Trophoblast cell (in vitro differentiated cells and primary cell): ENCODE data around the gene CGB7.

Source experiments
- DNase-seq, 2 donors: peaks; one replicate each; pipeline ENCODE4 v3.0.0-alpha.2; 2016
- H2AFZ ChIP-seq: 2 replicates; pipeline ENCODE4 v1.6.1; 2013; ENCODE audit warnings: low read length, moderate library complexity, mild to moderate bottlenecking; ENCODE audit not compliant: insufficient read depth, poor library complexity
- H2AK5ac ChIP-seq: 2 replicates; pipeline ENCODE4 v1.6.1; 2013; ENCODE audit warnings: mild to moderate bottlenecking, low read length
- H2BK120ac ChIP-seq: 2 replicates; pipeline ENCODE4 v1.6.1; 2013; ENCODE audit warnings: low read length, mild to moderate bottlenecking, moderate library complexity; ENCODE audit not compliant: insufficient read depth, poor library complexity
- H2BK12ac ChIP-seq: 2 replicates; pipeline ENCODE4 v1.6.1; 2013; ENCODE audit warnings: mild to moderate bottlenecking, low read length, moderate library complexity
- H2BK5ac ChIP-seq: 2 replicates; pipeline ENCODE4 v1.6.1; 2013; ENCODE audit warnings: low read length, low read depth, moderate library complexity, mild to moderate bottlenecking; ENCODE audit not compliant: poor library complexity
- H3K14ac ChIP-seq: 2 replicates; pipeline ENCODE4 v1.6.1; 2013; ENCODE audit warnings: mild to moderate bottlenecking, low read length
- H3K18ac ChIP-seq: 2 replicates; pipeline ENCODE4 v1.6.1; 2013; ENCODE audit warnings: mild to moderate bottlenecking, low read length
- H3K23ac ChIP-seq: 2 replicates; pipeline ENCODE4 v1.6.1; 2013; ENCODE audit warnings: low read length
- H3K27ac ChIP-seq: 2 replicates; pipeline ENCODE4 v1.5.1; 2013; ENCODE audit warnings: low read depth, mild to moderate bottlenecking, inconsistent platforms, low read length, moderate library complexity
- H3K27me3 ChIP-seq: 2 replicates; pipeline ENCODE4 v1.6.1; 2013; ENCODE audit warnings: inconsistent platforms, mild to moderate bottlenecking, low read length, moderate library complexity; ENCODE audit not compliant: insufficient read depth
- H3K36me3 ChIP-seq, 2 experiments: 1 replicate in 1 of 2; 2 replicates in 1 of 2; pipeline ENCODE4 v1.6.1; 2013; ENCODE audit warnings: low read length in 2 of 2, mild to moderate bottlenecking in 2 of 2, moderate library complexity in 1 of 2; ENCODE audit not compliant: insufficient read depth in 2 of 2, control insufficient read depth in 1 of 2
- H3K4ac ChIP-seq: 2 replicates; pipeline ENCODE4 v1.6.1; 2013; ENCODE audit warnings: low read depth, mild to moderate bottlenecking, low read length, moderate library complexity
- H3K4me1 ChIP-seq, 2 experiments: 1 replicate in 1 of 2; 2 replicates in 1 of 2; pipeline ENCODE4 v1.6.1; 2013; ENCODE audit warnings: low read length in 2 of 2, mild to moderate bottlenecking in 2 of 2, moderate library complexity in 1 of 2; ENCODE audit not compliant: insufficient read depth in 2 of 2, control insufficient read depth in 1 of 2
- H3K4me2 ChIP-seq: 2 replicates; pipeline ENCODE4 v1.6.1; 2013; ENCODE audit warnings: inconsistent platforms, mild to moderate bottlenecking, low read length, moderate library complexity
- H3K4me3 ChIP-seq: 2 replicates; pipeline ENCODE4 v1.5.1; 2013; ENCODE audit warnings: mild to moderate bottlenecking, low read depth, low read length, inconsistent platforms
- H3K79me1 ChIP-seq: one replicate; pipeline ENCODE4 v1.6.1; 2013; ENCODE audit warnings: low read length
- H3K79me2 ChIP-seq: 2 replicates; pipeline ENCODE4 v1.6.1; 2013; ENCODE audit warnings: low read length, mild to moderate bottlenecking; ENCODE audit not compliant: control insufficient read depth, insufficient read depth, poor library complexity
- H3K9ac ChIP-seq: 2 replicates; pipeline ENCODE4 v1.6.1; 2013; ENCODE audit warnings: mild to moderate bottlenecking, low read length
- H3K9me3 ChIP-seq: 2 replicates; pipeline ENCODE4 v1.6.1; 2013; ENCODE audit warnings: low read depth, mild to moderate bottlenecking, control low read depth, inconsistent platforms, low read length; ENCODE audit not compliant: insufficient read depth
- H4K12ac ChIP-seq: 2 replicates; pipeline ENCODE4 v1.6.1; 2013; ENCODE audit warnings: low read depth, mild to moderate bottlenecking, low read length, moderate library complexity
- H4K8ac ChIP-seq: 2 replicates; pipeline ENCODE4 v1.6.1; 2013; ENCODE audit warnings: low read depth, mild to moderate bottlenecking, low read length, moderate library complexity
- H4K91ac ChIP-seq: one replicate; pipeline ENCODE4 v1.6.1; 2013; ENCODE audit warnings: low read depth, mild to moderate bottlenecking, low read length, moderate library complexity
- WGBS: extraction: QIAGEN DNeasy Blood & Tissue Kit; methylation state at CpG from one replicate; pipeline ENCODE4 v1.1.7; 2013; ENCODE audit warnings: missing lambda C conversion rate; ENCODE audit not compliant: insufficient read length, insufficient coverage; ENCODE audit errors: extremely low coverage; 5-methylcytosine and 5-hydroxymethylcytosine counted together

Gene CGB7

GRCh38 chr19:49064768-49065611 is 7.4 kb upstream of the CGB7 start, which contains the start of gene NTF4:
Gene NTF4 (minus strand): TSS chr19:49064818. CDS start chr19:49061997, 2,821 bp downstream.
- H4K12ac ChIP-seq = peak within 1 kb of the TSS; percentile 87

GRCh38 chr19:49064029-49064629 is 6.6 kb upstream of the CGB7 start:
- H4K91ac ChIP-seq = peak overlapping the region; percentile 97
- H2AFZ ChIP-seq = peak overlapping the region; percentile 82
- no peak overlapping the region for H3K23ac ChIP-seq
- peaks cover 2% of the 10 kb centered on the region for H3K9me3 ChIP-seq
- peak overlapping the region; percentile 81 for H3K27ac ChIP-seq
- H3K36me3 ChIP-seq = peaks cover 0 to 2% of the 10 kb centered on the region in 2 experiments
- H4K12ac ChIP-seq = peak overlapping the region; percentile 87
- H3K27me3 ChIP-seq = no peaks in the 10 kb centered on the region
- H3K79me2 ChIP-seq = peaks cover 4% of the 10 kb centered on the region
- H2BK12ac ChIP-seq = peak overlapping the region; percentile 92
- peaks cover 17% of the 10 kb centered on the region for H3K79me1 ChIP-seq
- peak overlapping the region; percentile 84 for H2AK5ac ChIP-seq
- peak overlapping the region; percentile 96 for H2BK120ac ChIP-seq
- H3K4ac ChIP-seq = peak overlapping the region; percentile 65
- WGBS = no CpG with 5 or more reads among the region's 10 CpGs
- H3K4me1 ChIP-seq = peaks cover 21 to 26% of the 10 kb centered on the region in 2 experiments
- peak overlapping the region; percentile 85 for H3K14ac ChIP-seq
- DNase-seq = peak; percentile 28 to 43
- peak overlapping the region; percentile 53 for H3K4me2 ChIP-seq
- peak overlapping the region; percentile 96 for H4K8ac ChIP-seq
- H3K4me3 ChIP-seq = peak overlapping the region; percentile 45
- H3K9ac ChIP-seq = no peak overlapping the region
- peak overlapping the region; percentile 77 for H2BK5ac ChIP-seq
- peak overlapping the region; percentile 97 for H3K18ac ChIP-seq

More at GRCh38 chr19:49064768-49065611, 7.4 kb upstream of the CGB7 start, which contains the start of gene NTF4:
- peaks cover 4% of the 10 kb centered on the region for H3K79me2 ChIP-seq
- H3K4me3 ChIP-seq = peak within 1 kb of the TSS; percentile 45
- peaks cover 6% of the 10 kb centered on the region for H3K9me3 ChIP-seq
- H2AFZ ChIP-seq = peak within 1 kb of the TSS; percentile 82
- DNase-seq = peak; percentile 57 to 61
- H3K27me3 ChIP-seq = peaks cover 1% of the 10 kb centered on the region
- peak within 1 kb of the TSS; percentile 97 for H4K91ac ChIP-seq
- no peak within 1 kb of the TSS for H3K9ac ChIP-seq
- WGBS = no CpG with 5 or more reads among the region's 53 CpGs
- H3K4ac ChIP-seq = peak within 1 kb of the TSS; percentile 65
- H3K23ac ChIP-seq = no peak within 1 kb of the TSS
- peak within 1 kb of the TSS; percentile 97 for H3K18ac ChIP-seq
- H3K14ac ChIP-seq = peak within 1 kb of the TSS; percentile 85
- H3K4me1 ChIP-seq = peaks cover 21 to 26% of the 10 kb centered on the region in 2 experiments
- peak within 1 kb of the TSS; percentile 96 for H2BK120ac ChIP-seq
- peaks cover 0 to 2% of the 10 kb centered on the region in 2 experiments for H3K36me3 ChIP-seq
- H2BK5ac ChIP-seq = peak within 1 kb of the TSS; percentile 78
- peak within 1 kb of the TSS; percentile 81 for H3K27ac ChIP-seq
- H2AK5ac ChIP-seq = peak within 1 kb of the TSS; percentile 84
- peak within 1 kb of the TSS; percentile 62 for H3K4me2 ChIP-seq
- H4K8ac ChIP-seq = peak within 1 kb of the TSS; percentile 96
- H2BK12ac ChIP-seq = peak within 1 kb of the TSS; percentile 92
- H3K79me1 ChIP-seq = peaks cover 17% of the 10 kb centered on the region

- no peak for DNase-seq
- Histone ChIP-seq H3K36me3 (peaks cover 0 to 2% of the 10 kb centered on the region in 2 experiments), H3K4me3 (no peak overlapping the region), H4K8ac (no peak overlapping the region), H2AFZ (no peak overlapping the region), H2BK120ac (no peak overlapping the region), H3K18ac (no peak overlapping the region), H3K23ac (no peak overlapping the region), H2AK5ac (no peak overlapping the region), H2BK12ac (no peak overlapping the region), H3K79me1 (peaks cover 24% of the 10 kb centered on the region), H3K9me3 (peaks cover 2% of the 10 kb centered on the region), H3K4me2 (no peak overlapping the region), H3K27me3 (peaks cover 5% of the 10 kb centered on the region), H3K79me2 (peaks cover 5% of the 10 kb centered on the region), H3K14ac (no peak overlapping the region), H2BK5ac (no peak overlapping the region), H3K4me1 (peaks cover 22 to 36% of the 10 kb centered on the region in 2 experiments), H3K27ac (no peak overlapping the region), H3K4ac (no peak overlapping the region), H4K12ac (no peak overlapping the region), H4K91ac (no peak overlapping the region), H3K9ac (no peak overlapping the region)
- no CpG with 5 or more reads among the region's 25 CpGs for WGBS
Observed at GRCh38 chr19:49061445-49061844, 3.9 kb upstream of the CGB7 start.

GRCh38 chr19:49061000-49061399 is 3.5 kb upstream of the CGB7 start:
- H3K79me1 ChIP-seq = peaks cover 26% of the 10 kb centered on the region
- peaks cover 1% of the 10 kb centered on the region for H3K9me3 ChIP-seq
- H3K23ac ChIP-seq = no peak overlapping the region
- no peak overlapping the region for H3K27ac ChIP-seq
- no peak overlapping the region for H2BK120ac ChIP-seq
- H3K4me1 ChIP-seq = peaks cover 19 to 32% of the 10 kb centered on the region in 2 experiments
- H3K79me2 ChIP-seq = peaks cover 8% of the 10 kb centered on the region
- no peak overlapping the region for H3K4ac ChIP-seq
- peaks cover 5% of the 10 kb centered on the region for H3K27me3 ChIP-seq
- peaks cover 0 to 2% of the 10 kb centered on the region in 2 experiments for H3K36me3 ChIP-seq
- no peak overlapping the region for H2AFZ ChIP-seq
- WGBS = no CpG with 5 or more reads among the region's 2 CpGs
- H2BK5ac ChIP-seq = no peak overlapping the region
- H3K4me2 ChIP-seq = no peak overlapping the region
- H2AK5ac ChIP-seq = no peak overlapping the region
- no peak overlapping the region for H4K12ac ChIP-seq
- no peak overlapping the region for H3K4me3 ChIP-seq
- no peak overlapping the region for H4K8ac ChIP-seq
- H2BK12ac ChIP-seq = no peak overlapping the region
- H3K14ac ChIP-seq = no peak overlapping the region
- no peak overlapping the region for H3K18ac ChIP-seq
- no peak for DNase-seq
- no peak overlapping the region for H4K91ac ChIP-seq
- H3K9ac ChIP-seq = no peak overlapping the region
